HCT116 (cell line): Measurements from ENCODE around the gene MYOZ2. TPM values are rescaled to one million over a fixed set of nuclear protein-coding genes. Genes with fewer than 3 reads are reported as not detected.

Source experiments
- ATAC-seq: fragments of 200-7000 bp; cut with Tn5 transposase; 2 replicates; pipeline ENCODE4 v1.9.1; 2020; ENCODE audit warnings: mild to moderate bottlenecking, moderate library complexity
- BruUV-seq: library from RNA; stranded (reverse); fragments of 400-500 nt; replicated peaks from 2 replicates; lab custom pipeline; 2021; lab: Mats Ljungman, UMichigan
- CTCF ChIA-PET: fragments of 300-600 bp; sonication (Branson Sonifier 250); formaldehyde crosslinking; loops from one replicate; lab custom pipeline; 2021; ENCODE audit warnings: antibody characterized with exemption; lab: Charles Lee
- POLR2A ChIA-PET: fragments of 300-600, 350-600 bp; sonication (Branson Sonifier 250); formaldehyde crosslinking; loops from one replicate; lab custom pipeline; 2021; ENCODE audit warnings: antibody characterized with exemption; lab: Charles Lee
- RAD21 ChIA-PET, 2 experiments: fragments of 300-600 bp; sonication (Branson Sonifier 250); formaldehyde crosslinking; loops; one replicate each; lab custom pipeline; 2023; ENCODE audit warnings: low total read pairs in 2 of 2; ENCODE audit not compliant: uncharacterized antibody in 2 of 2, unreplicated experiment in 2 of 2, low non-redundant PET in 1 of 2; lab: Charles Lee
- DNase-seq: peaks from one replicate; pipeline ENCODE4 v3.0.0-alpha.2; 2010; ENCODE audit warnings: low read depth, low spot score
- H2AFZ ChIP-seq: fragments of 200-600 bp; shearing (Covaris generic), sonication (generic); 2 replicates; pipeline ENCODE4 v1.6.1; 2017; ENCODE audit warnings: low read depth, mixed run types, mixed read lengths, antibody characterized with exemption, low read length; ENCODE audit not compliant: poor library complexity, severe bottlenecking
- H3K27ac ChIP-seq: 2 replicates; pipeline ENCODE4 v1.5.1; 2012; ENCODE audit warnings: low read depth, low read length
- H3K27me3 ChIP-seq: fragments of 200-600 bp; sonication (generic); 2 replicates; pipeline ENCODE4 v1.6.1; 2016; ENCODE audit warnings: mixed run types, low read length, mixed read lengths; ENCODE audit not compliant: insufficient read depth
- H3K36me3 ChIP-seq, 2 experiments: fragments of 200-500 bp in 1 of 2; fragments of 200-600 bp in 1 of 2; sonication (Bioruptor generic) in 1 of 2; sonication (generic) in 1 of 2; 2 replicates each; pipeline versions ENCODE4 v1.5.1 to v1.6.1; 2014 to 2016; ENCODE audit warnings: low read length in 2 of 2, inconsistent platforms in 1 of 2, mixed read lengths in 1 of 2, mixed run types in 1 of 2; ENCODE audit not compliant: insufficient read depth in 2 of 2, control insufficient read depth in 1 of 2
- H3K4me1 ChIP-seq, 2 experiments: fragments of 200-600 bp in 1 of 2; sonication (generic) in 1 of 2; 2 replicates each; pipeline versions ENCODE4 v1.5.1 to v1.6.1; 2012 to 2017; ENCODE audit warnings: low read length in 2 of 2, inconsistent platforms in 1 of 2, mild to moderate bottlenecking in 1 of 2, mixed read lengths in 1 of 2, mixed run types in 1 of 2, moderate library complexity in 1 of 2; ENCODE audit not compliant: insufficient read depth in 2 of 2, control insufficient read depth in 1 of 2
- H3K4me2 ChIP-seq: fragments of 200-600 bp; sonication (generic); 2 replicates; pipeline ENCODE4 v1.6.1; 2017; ENCODE audit warnings: mixed run types, low read length, mixed read lengths
- H3K4me3 ChIP-seq, 2 experiments: fragments of 200-600 bp in 1 of 2; sonication (generic) in 1 of 2; replicated peaks in 1 of 2; 2 replicates each; pipeline ENCODE4 v1.5.1; 2011 to 2016; ENCODE audit warnings: low read length in 2 of 2, control low read depth in 1 of 2, low read depth in 1 of 2, mild to moderate bottlenecking in 1 of 2, mixed read lengths in 1 of 2, mixed run types in 1 of 2
- H3K79me2 ChIP-seq: fragments of 200-600 bp; sonication (generic); 2 replicates; pipeline ENCODE4 v1.6.1; 2017; ENCODE audit warnings: mild to moderate bottlenecking, mixed run types, low read length, moderate library complexity, mixed read lengths; ENCODE audit not compliant: insufficient read depth
- H3K9ac ChIP-seq: fragments of 200-600 bp; sonication (generic); 2 replicates; pipeline ENCODE4 v1.6.1; 2016; ENCODE audit warnings: low read length, mixed read lengths
- H3K9me2 ChIP-seq: fragments of 200-600 bp; sonication (generic), shearing (Covaris generic); 2 replicates; pipeline ENCODE4 v1.6.1; 2017; ENCODE audit warnings: mixed run types, mild to moderate bottlenecking, moderate library complexity; ENCODE audit not compliant: insufficient read depth
- H3K9me3 ChIP-seq, 2 experiments: fragments of 200-500 bp in 1 of 2; fragments of 200-600 bp in 1 of 2; sonication (Bioruptor generic) in 1 of 2; sonication (generic) in 1 of 2; 2 replicates each; pipeline ENCODE4 v1.6.1; 2014 to 2017; ENCODE audit warnings: low read length in 2 of 2, mixed read lengths in 2 of 2, inconsistent platforms in 1 of 2, low read depth in 1 of 2, mild to moderate bottlenecking in 1 of 2, mixed run types in 1 of 2, moderate library complexity in 1 of 2; ENCODE audit not compliant: control insufficient read depth in 1 of 2, insufficient read depth in 1 of 2
- H4K20me1 ChIP-seq: fragments of 200-600 bp; sonication (generic), shearing (Covaris generic); 2 replicates; pipeline ENCODE4 v1.6.1; 2017; ENCODE audit warnings: mixed run types, mild to moderate bottlenecking, moderate library complexity; ENCODE audit not compliant: insufficient read depth
- ATF3 ChIP-seq: IDR thresholded peaks from 2 replicates; pipeline ENCODE4 v1.6.1; 2012
- CBX3 ChIP-seq: IDR thresholded peaks from 2 replicates; pipeline ENCODE4 v1.6.1; 2012; ENCODE audit warnings: low read depth
- CEBPB ChIP-seq: IDR thresholded peaks from 2 replicates; pipeline ENCODE4 v1.6.1; 2012; ENCODE audit warnings: low read depth
- CTCF ChIP-seq, 3 experiments: fragments of 200-600 bp in 1 of 3; sonication (generic) in 1 of 3; IDR thresholded peaks in 2 of 3; conservative IDR thresholded peaks in 1 of 3; 2 replicates each; pipeline ENCODE4 v1.5.1; 2012 to 2017; ENCODE audit warnings: low read depth in 2 of 3, low read length in 2 of 3, antibody characterized with exemption in 1 of 3, borderline replicate concordance in 1 of 3, control low read depth in 1 of 3, mild to moderate bottlenecking in 1 of 3, mixed read lengths in 1 of 3, mixed run types in 1 of 3, moderate library complexity in 1 of 3; ENCODE audit not compliant: insufficient read depth in 1 of 3
- ELF1 ChIP-seq: IDR thresholded peaks from 2 replicates; pipeline ENCODE4 v1.6.1; 2012; ENCODE audit warnings: low read depth, borderline replicate concordance
- EZH2 ChIP-seq: fragments of 200-600 bp; sonication (generic); IDR thresholded peaks from 2 replicates; pipeline ENCODE4 v1.6.1; 2017; ENCODE audit warnings: antibody characterized with exemption, mixed run types
- EZH2phosphoT487 ChIP-seq: fragments of 200-600 bp; IDR thresholded peaks from 2 replicates; pipeline ENCODE4 v1.6.1; 2018; ENCODE audit warnings: antibody characterized with exemption, borderline replicate concordance
- FOSL1 ChIP-seq: IDR thresholded peaks from 2 replicates; pipeline ENCODE4 v1.6.1; 2012; ENCODE audit warnings: low read depth
- JUND ChIP-seq: IDR thresholded peaks from 2 replicates; pipeline ENCODE4 v1.6.1; 2012
- MAX ChIP-seq: IDR thresholded peaks from 2 replicates; pipeline ENCODE4 v1.6.1; 2012
- RAD21 ChIP-seq: IDR thresholded peaks from 2 replicates; pipeline ENCODE4 v1.6.1; 2012; ENCODE audit warnings: low read depth, mild to moderate bottlenecking
- SIN3A ChIP-seq: IDR thresholded peaks from 2 replicates; pipeline ENCODE4 v1.6.1; 2012; ENCODE audit warnings: low read depth
- SRF ChIP-seq: IDR thresholded peaks from 2 replicates; pipeline ENCODE4 v1.6.1; 2012; ENCODE audit warnings: low read depth
- TCF7L2 ChIP-seq: IDR thresholded peaks from 2 replicates; pipeline ENCODE4 v1.7.0; 2011; ENCODE audit warnings: borderline replicate concordance, inconsistent platforms; ENCODE audit not compliant: insufficient read depth, insufficient read length; ENCODE audit errors: extremely low read depth
- ZBTB33 ChIP-seq: IDR thresholded peaks from 2 replicates; pipeline ENCODE4 v1.6.1; 2011; ENCODE audit warnings: mild to moderate bottlenecking, low read length, moderate library complexity; ENCODE audit not compliant: insufficient replicate concordance; ENCODE audit errors: extremely low read depth
- ZNF274 ChIP-seq: fragments of 200-500 bp; sonication (Bioruptor generic); IDR thresholded peaks from 2 replicates; pipeline ENCODE4 v1.6.1; 2014; ENCODE audit warnings: mild to moderate bottlenecking, low read depth, low read length, inconsistent platforms
- intact Hi-C: fragments of 100-400 bp; cut with micrococcal nuclease; formaldehyde crosslinking; loops from 2 replicates; pipeline ENCODE4 v1.10.0; 2022
- total RNA-seq: library from RNA; stranded (reverse); gene quantifications from one replicate; pipeline ENCODE4 v1.2.1, GENCODE V29; 2021; ENCODE audit not compliant: unreplicated experiment

Gene MYOZ2
- total RNA-seq, 1 experiment from 2014 or later = not detected

GRCh38 chr4:119097282-119097900, 38.2 kb upstream of the MYOZ2 start:
- Histone ChIP-seq H3K79me2 (no peaks in the 10 kb centered on the region), H2AFZ (no peak overlapping the region), H3K4me3 (no peak overlapping the region), H3K27me3 (no peaks in the 10 kb centered on the region), H3K4me2 (no peak overlapping the region), H3K9me3 (no peaks in the 10 kb centered on the region), H3K9me2 (no peaks in the 10 kb centered on the region), H3K27ac (no peak overlapping the region), H3K4me1 (peaks cover under 1 to 2% of the 10 kb centered on the region in 2 experiments; a peak in 3 of 4 replicates), H3K36me3 (no peaks in the 10 kb centered on the region), H4K20me1 (no peaks in the 10 kb centered on the region), H3K9ac (no peak overlapping the region)
- CTCF ChIA-PET = interaction anchor here (1.0 kb wide), 1 partner anchor 10 kb away, joined by 4 read pairs; no protein-coding TSS in a partner anchor
- intact Hi-C loops = no loop called here
- RAD21 ChIA-PET = no interaction called here
- TF ChIP-seq FOSL1 = no peak
- TF ChIP-seq ELF1 = no peak
- TF ChIP-seq SRF = no peak
- TF ChIP-seq ZNF274 = no peak
- TF ChIP-seq CBX3 = no peak
- TF ChIP-seq CEBPB = no peak
- TF ChIP-seq EZH2phosphoT487 = no peak
- no peak for TF ChIP-seq SIN3A
- TF ChIP-seq CTCF (IDR thresholded peaks at IDR 0.05 in 2 of 3, conservative IDR thresholded peaks at IDR 0.05 in 1 of 3; ENCODE audit: borderline replicate concordance in 1 of 3, insufficient read depth in 1 of 3, low read depth in 2 of 3, low read length in 2 of 3) = no peak
- TF ChIP-seq RAD21 = no peak
- no peak for TF ChIP-seq JUND
- TF ChIP-seq TCF7L2 = no peak
- no peak for TF ChIP-seq ZBTB33
- no peak for TF ChIP-seq ATF3
- TF ChIP-seq MAX = no peak
- no peak for TF ChIP-seq EZH2
- ATAC-seq = no peak
- DNase-seq = no peak
- POLR2A ChIA-PET = no interaction called here
- no TSS peak for BruUV-seq
